ENCODE results near the gene SLAIN1.
"Not testable (repeated sequence)": the region's sequence is repeated elsewhere in the genome, so short reads cannot be mapped to it uniquely, and the experiment has no call there.

DNA sequence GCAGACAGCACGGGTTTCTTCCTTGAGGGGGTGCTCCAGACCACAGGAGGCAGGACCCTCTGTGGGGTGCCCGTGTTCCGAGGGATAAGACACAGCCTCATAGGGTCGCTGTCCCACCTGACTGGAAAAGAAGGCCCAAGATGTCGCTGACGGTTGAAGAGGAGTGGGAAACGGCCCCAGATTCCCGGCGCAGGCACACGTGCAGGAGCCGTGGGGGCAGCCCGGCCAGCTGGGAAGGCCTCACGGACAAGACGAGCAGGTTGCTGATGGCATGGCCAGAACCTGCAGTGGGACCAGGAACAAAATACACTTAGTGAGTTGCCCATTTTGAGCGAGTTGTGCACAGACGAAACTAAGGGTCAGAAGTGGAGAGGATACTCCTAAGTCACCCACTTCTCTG is 35.2 kb upstream of the SLAIN1 start:
- not testable (repeated sequence) for TF ChIP-seq EP300 (IDR thresholded peaks at IDR 0.05)
- TF ChIP-seq, protein P1, sequence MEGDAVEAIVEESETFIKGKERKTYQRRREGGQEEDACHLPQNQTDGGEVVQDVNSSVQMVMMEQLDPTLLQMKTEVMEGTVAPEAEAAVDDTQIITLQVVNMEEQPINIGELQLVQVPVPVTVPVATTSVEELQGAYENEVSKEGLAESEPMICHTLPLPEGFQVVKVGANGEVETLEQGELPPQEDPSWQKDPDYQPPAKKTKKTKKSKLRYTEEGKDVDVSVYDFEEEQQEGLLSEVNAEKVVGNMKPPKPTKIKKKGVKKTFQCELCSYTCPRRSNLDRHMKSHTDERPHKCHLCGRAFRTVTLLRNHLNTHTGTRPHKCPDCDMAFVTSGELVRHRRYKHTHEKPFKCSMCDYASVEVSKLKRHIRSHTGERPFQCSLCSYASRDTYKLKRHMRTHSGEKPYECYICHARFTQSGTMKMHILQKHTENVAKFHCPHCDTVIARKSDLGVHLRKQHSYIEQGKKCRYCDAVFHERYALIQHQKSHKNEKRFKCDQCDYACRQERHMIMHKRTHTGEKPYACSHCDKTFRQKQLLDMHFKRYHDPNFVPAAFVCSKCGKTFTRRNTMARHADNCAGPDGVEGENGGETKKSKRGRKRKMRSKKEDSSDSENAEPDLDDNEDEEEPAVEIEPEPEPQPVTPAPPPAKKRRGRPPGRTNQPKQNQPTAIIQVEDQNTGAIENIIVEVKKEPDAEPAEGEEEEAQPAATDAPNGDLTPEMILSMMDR (IDR thresholded peaks at IDR 0.05) = not testable (repeated sequence)

All from sigmoid colon (tissue), 4 donors.